ENCODE results near the gene LRRC14B. TPM values are rescaled to one million over a fixed set of nuclear protein-coding genes. Genes with fewer than 3 reads are reported as not detected.
"Not testable (repeated sequence)": the region's sequence is repeated elsewhere in the genome, so short reads cannot be mapped to it uniquely, and the experiment has no call there.

The LRRC14B gene
- total RNA-seq, 1 donor from 2014 or later: not detected

DNA sequence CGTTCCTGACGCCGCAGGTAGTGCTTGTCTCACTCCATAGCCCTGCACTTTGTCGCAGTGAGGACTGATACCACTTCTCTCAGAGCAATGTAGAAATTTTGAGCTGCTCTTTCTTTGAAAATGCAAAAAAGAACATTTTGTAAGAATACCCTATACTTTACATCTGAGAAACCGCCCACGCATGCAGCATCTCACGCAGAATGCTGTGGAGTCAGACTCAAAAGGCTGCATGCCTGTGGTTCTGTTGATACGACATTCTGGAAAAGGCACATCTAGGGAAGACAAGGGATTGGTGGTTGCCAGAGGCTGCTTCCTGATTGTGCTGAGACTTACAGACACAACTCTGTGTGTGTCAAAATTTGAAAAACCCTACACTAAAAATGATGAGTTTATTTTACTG lies 46.6 kb downstream of the LRRC14B start:
- DNase-seq (ENCODE audit: low read depth): not testable (repeated sequence)

DNA sequence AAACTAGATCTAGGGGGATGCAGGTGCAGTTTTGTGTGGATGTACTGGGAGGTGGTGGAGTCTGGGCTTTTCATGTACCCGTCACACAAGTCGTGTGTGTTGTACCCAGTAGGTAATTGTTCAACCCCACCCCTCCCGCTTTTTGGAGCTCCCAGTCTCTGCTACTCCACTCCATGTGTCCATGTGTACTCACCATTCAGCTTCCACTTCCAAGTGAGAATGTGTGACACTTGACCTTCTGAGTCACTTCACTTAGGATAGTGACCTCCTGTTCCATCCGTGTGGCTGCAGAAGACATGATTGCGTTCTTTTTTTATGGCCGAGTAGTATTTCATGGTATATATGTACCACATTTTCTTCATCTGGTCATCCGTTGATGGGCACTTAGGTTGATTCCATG lies 49.3 kb downstream of the LRRC14B start:
- not testable (repeated sequence) for DNase-seq (ENCODE audit: low read depth)

DNA sequence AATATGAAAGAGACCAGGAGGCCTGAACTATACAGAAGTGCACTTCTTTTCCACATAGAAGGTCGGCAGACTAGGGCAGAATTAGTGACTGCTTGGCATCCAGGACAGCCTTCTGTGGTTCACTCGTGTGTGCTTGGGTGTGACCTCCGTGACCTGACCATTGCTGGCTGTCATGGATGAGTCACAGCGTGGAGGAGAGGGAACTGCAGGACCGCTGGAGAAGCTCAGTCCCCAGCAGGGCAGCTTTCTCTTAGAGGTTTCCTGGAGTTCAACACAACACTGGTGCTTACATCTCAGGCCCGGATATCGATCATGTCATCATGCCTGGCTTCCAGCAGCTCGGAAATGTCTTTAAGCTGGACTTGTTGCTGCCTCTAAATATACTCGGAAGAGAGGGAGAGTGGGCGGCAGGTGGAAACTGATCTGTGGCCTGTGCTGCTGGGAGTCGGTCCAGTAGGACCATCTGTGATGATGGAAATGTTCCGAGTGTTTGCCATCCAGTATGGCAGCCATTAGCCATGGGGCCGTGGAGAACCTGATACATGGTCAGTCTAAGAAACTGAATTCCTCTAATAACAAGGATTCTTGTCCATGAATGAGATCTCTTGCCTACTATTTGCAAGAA lies 49.9 kb downstream of the LRRC14B start:
- DNase-seq (ENCODE audit: low read depth): not testable (repeated sequence)

DNA sequence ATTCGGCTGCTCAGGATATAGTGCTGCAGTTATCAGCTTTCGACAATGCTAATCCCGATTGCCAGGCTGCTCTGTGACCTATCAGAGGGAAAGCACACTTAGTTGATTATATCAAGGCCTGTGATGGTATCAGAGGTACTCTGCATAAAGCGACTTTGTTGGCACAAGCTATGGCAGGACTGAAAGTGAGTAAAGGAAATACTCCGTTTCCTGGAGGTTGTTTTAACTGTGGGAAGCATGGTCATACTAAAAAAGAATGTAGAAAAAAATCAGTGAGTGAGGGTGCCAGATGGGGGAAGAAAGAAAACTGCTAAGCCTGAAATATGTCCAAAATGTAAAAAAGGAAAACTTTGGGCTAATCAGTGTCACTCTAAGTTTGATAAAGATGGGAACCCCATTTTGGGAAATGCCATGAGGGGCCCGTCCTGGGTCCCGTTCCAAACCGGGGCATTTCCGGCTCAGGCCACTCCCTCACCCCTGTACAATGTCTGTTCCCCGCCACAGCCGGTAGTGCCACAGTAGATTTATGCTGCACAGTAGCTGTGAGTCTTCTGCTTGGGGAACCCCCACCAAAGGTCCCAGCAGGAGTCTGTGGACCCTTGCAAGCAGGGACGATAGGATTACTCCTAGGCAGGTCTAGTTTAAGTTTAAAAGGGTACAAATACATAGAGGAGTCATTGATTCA lies 52.5 kb downstream of the LRRC14B start:
- not testable (repeated sequence) for DNase-seq (ENCODE audit: low read depth)

DNA sequence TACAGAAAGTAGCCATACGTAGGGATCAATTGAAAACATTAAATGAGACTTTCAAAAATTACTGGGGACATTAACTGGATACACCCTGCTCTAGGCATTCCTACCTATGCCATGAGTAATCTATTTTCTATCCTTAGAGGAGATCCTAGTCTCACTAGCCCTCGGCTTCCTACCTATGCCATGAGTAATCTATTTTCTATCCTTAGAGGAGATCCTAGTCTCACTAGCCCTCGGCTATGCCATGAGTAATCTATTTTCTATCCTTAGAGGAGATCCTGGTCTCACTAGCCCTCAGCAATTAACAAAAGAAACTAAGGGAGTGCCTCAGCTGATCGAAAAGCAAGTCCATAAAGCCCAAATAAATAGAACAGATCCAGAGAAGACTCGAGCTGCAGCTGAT lies 54.4 kb downstream of the LRRC14B start:
- DNase-seq (ENCODE audit: low read depth): not testable (repeated sequence)

Other genes with a start within 250 kb of the LRRC14B start
- gene PLEKHG4B, start 99.3 kb upstream of the LRRC14B start, total RNA-seq: 0.15 and 1.6 TPM in 2 replicates
- gene CCDC127, start 26.7 kb downstream of the LRRC14B start, total RNA-seq: 3.6 and 9.9 TPM in 2 replicates
- 128 and 233 TPM in 2 replicates for gene SDHA, start 26.8 kb downstream of the LRRC14B start, total RNA-seq
- 136 and 141 TPM in 2 replicates for gene PDCD6, start 80.2 kb downstream of the LRRC14B start, total RNA-seq
- 0.17 and 2.4 TPM in 2 replicates for gene AHRR, start 130.2 kb downstream of the LRRC14B start, total RNA-seq